Pancreas (tissue), 10 donors: ENCODE results near the gene PPM1B. TPM values are rescaled to one million over a fixed set of nuclear protein-coding genes. Genes with fewer than 3 reads are reported as not detected.

ENCODE experiments used
- ATAC-seq, 4 donors: fragments of 200-7000 bp; cut with Tn5 transposase; one replicate each; pipeline versions ENCODE4 v1.8.0 to v1.9.1; 2020; ENCODE audit warnings: mild to moderate bottlenecking in 4 of 4, moderate library complexity in 4 of 4
- DNase-seq, 6 donors: peaks; one replicate each; pipeline ENCODE4 v3.0.0-alpha.2; 2020
- FAIRE-seq: peaks from 2 replicates; lab custom pipeline; 2012; peaks lifted over from hg19 to GRCh38; lab: Jason Lieb, UNC
- H3K27ac ChIP-seq, 4 donors: fragments of 200-600 bp; sonication (generic); 1 replicate in 3 of 4; 2 replicates in 1 of 4; pipeline versions ENCODE4 v1.5.0 to v1.8.0; 2020
- H3K27me3 ChIP-seq, 4 donors: fragments of 200-600 bp; one replicate each; pipeline ENCODE4 v1.8.0; 2021
- H3K36me3 ChIP-seq, 3 donors: fragments of 200-600 bp; sonication (generic) in 1 of 3; one replicate each; pipeline versions ENCODE4 v1.5.0 to v1.8.0; 2020 to 2021
- H3K4me1 ChIP-seq, 3 donors: fragments of 200-600 bp; one replicate each; pipeline ENCODE4 v1.8.0; 2021
- H3K4me3 ChIP-seq, 4 donors: fragments of 200-600 bp; sonication (generic) in 2 of 4; one replicate each; pipeline versions ENCODE4 v1.5.0 to v1.8.0; 2020 to 2021
- H3K9me3 ChIP-seq, 4 donors: fragments of 200-600 bp; one replicate each; pipeline ENCODE4 v1.8.0; 2021
- WGBS, 2 donors: extraction: QIAGEN DNeasy Blood & Tissue Kit; methylation state at CpG; one replicate each; pipeline ENCODE4 v1.1.7; 2013; 5-methylcytosine and 5-hydroxymethylcytosine counted together
- intact Hi-C, 3 donors: fragments of 100-400 bp; cut with DNase I; formaldehyde crosslinking; loops; one replicate each; pipeline versions ENCODE4 v1.11.1 to v1.14.2; 2022
- polyA plus RNA-seq, 2 donors: library from polyadenylated mRNA; stranded (reverse); fragments of 200-250 nt; gene quantifications; one replicate each; pipeline ENCODE4 v1.2.3, GENCODE V29; 2013
- total RNA-seq, 6 donors: library from RNA; stranded (reverse); fragmentation: NEBNext Ultra II Directional in 4 of 6; extraction: Animal tissue kit (Norgen Biotek cat#: 25700) in 4 of 6; gene quantifications; one replicate each; pipeline versions ENCODE4 v1.2.1 to v1.2.4, GENCODE V29; 2021 to 2023
- TF ChIP-seq, protein P1 (sequence below), 4 donors: fragments of 200-600 bp; sonication (generic) in 3 of 4; IDR thresholded peaks; one replicate each; pipeline versions ENCODE4 v1.5.0 to v1.8.0; 2021; ENCODE audit warnings: antibody characterized with exemption in 4 of 4
- donor health status: healthy with polysubstance abuse.
- donor health status: DM: no; HTN: no; CAD: no; lungs with moderate emphysema.
- donor health status: DM: no; HTN: no; CAD: no.
- donor health status: control.
- donor health status: control.
- donor health status: Bipolar disorder and iron deficiency.
- donor health status: DM: yes; HTN: yes; CAD: no.
- donor health status: DM: no; HTN: no; CAD: no.
- donor health status: DM: no; HTN: no; CAD: no.
- donor health status: DM: yes; HTN: yes; CAD: no.

The PPM1B gene
- total and polyA plus RNA-seq, 8 donors = 12.0 to 28.5 (median 19.7) TPM

DNA sequence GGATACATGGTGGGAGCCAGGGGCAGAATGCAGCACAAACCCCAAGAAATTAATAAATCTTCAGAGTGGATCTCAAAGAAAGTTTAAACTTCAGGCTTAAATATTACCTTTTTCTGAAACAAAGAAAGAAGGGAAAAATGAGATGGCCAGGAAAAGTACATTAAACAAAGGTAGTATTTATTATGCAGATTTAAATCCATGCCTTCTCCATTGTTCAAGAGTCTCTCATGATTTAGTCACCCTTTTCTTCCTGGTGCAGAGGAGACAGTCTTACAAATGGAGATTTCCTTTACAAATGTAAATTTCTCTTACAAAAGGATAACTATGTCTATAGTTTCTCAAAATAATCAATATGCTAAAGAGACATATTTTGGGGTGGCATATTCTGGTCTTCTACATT is 33.4 kb upstream of the PPM1B start:
- intact Hi-C loops = no loop called here
- ATAC-seq (no peak), DNase-seq (no peak), FAIRE-seq (no peak)
- Histone ChIP-seq H3K4me1 (no peaks in the 10 kb centered on the region), H3K27me3 (no peaks in the 10 kb centered on the region), H3K4me3 (no peak overlapping the region), H3K27ac (no peak overlapping the region), H3K36me3 (no peaks in the 10 kb centered on the region), H3K9me3 (no peaks in the 10 kb centered on the region)
- TF ChIP-seq, protein P1, sequence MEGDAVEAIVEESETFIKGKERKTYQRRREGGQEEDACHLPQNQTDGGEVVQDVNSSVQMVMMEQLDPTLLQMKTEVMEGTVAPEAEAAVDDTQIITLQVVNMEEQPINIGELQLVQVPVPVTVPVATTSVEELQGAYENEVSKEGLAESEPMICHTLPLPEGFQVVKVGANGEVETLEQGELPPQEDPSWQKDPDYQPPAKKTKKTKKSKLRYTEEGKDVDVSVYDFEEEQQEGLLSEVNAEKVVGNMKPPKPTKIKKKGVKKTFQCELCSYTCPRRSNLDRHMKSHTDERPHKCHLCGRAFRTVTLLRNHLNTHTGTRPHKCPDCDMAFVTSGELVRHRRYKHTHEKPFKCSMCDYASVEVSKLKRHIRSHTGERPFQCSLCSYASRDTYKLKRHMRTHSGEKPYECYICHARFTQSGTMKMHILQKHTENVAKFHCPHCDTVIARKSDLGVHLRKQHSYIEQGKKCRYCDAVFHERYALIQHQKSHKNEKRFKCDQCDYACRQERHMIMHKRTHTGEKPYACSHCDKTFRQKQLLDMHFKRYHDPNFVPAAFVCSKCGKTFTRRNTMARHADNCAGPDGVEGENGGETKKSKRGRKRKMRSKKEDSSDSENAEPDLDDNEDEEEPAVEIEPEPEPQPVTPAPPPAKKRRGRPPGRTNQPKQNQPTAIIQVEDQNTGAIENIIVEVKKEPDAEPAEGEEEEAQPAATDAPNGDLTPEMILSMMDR (IDR thresholded peaks at IDR 0.05) = no peak

DNA sequence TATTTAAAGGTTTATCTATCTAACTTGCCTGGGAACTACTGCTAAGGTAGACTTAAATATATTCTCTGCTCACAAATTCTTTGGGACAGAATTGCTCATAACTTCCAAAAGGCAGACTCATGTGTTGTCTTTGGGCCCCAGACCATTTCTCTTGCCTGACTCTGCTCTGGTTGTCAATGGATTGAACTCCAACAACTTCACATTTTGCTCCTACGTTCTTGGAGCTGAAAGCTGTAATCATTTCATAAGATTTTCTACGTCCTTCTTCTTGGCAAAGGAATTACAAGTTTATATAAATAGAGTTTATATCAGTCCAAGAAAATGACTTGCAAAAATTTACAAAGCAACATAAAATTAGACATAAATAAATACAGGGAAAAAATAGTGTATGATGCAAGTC is 32.9 kb upstream of the PPM1B start:
- H3K4me1 ChIP-seq = no peaks in the 10 kb centered on the region
- FAIRE-seq (no peak), ATAC-seq (no peak), DNase-seq (no peak)
- no peak overlapping the region for H3K27ac ChIP-seq
- no peaks in the 10 kb centered on the region for H3K27me3 ChIP-seq
- intact Hi-C loops = no loop called here
- TF ChIP-seq, protein P1 (IDR thresholded peaks at IDR 0.05) = no peak
- H3K9me3 ChIP-seq = no peaks in the 10 kb centered on the region
- H3K36me3 ChIP-seq = no peaks in the 10 kb centered on the region
- WGBS, 2 donors = 58 to 67% methylated on average over 2 of the region's 2 CpGs
- H3K4me3 ChIP-seq = no peak overlapping the region

DNA sequence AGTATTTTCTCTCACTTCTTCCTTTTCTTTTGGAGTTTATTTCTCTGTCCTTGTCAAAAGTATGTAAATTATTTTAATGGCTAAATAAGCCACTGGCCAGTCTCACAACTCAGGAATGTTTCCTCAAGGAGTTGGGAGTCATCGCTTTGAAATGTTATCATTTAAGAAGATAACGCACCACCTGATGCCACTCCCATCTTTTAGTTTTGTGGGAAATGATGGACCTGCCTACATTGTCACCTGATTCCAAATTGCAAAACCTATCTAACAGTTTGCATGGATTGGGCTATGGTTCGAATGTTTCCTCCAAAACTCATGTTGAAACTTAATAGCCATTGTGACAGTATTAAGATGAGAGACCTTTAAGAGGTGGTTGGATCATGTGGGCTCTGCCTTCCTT is 32.4 kb upstream of the PPM1B start:
- Histone ChIP-seq H3K27me3 (no peaks in the 10 kb centered on the region), H3K27ac (no peak overlapping the region), H3K4me1 (no peaks in the 10 kb centered on the region), H3K36me3 (no peaks in the 10 kb centered on the region), H3K9me3 (no peaks in the 10 kb centered on the region), H3K4me3 (no peak overlapping the region)
- 53 to 64% methylated on average over 3 of the region's 3 CpGs for WGBS, 2 donors
- no peak for DNase-seq
- no peak for ATAC-seq
- FAIRE-seq = no peak
- TF ChIP-seq, protein P1 (IDR thresholded peaks at IDR 0.05) = no peak
- intact Hi-C loops = no loop called here

DNA sequence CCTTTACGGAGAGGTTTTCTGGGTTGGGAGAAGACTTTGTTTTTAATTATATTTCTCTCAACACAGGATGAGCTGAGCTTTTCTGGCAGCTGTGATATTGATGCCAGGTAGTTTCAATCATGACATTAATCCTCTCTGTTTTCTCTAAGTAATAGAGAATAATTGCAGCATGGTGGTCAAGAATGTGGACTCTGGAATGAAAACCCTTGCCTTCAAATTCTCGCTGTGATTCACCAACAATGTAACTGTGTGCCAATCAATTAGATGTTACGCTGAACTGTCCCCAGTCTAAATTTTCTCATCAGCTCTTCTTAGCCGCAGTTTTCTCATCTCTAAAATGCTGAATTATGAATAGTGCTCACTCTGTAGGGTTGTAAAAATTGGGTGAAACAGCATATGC is 31.6 kb upstream of the PPM1B start:
- FAIRE-seq = no peak
- TF ChIP-seq, protein P1 (IDR thresholded peaks at IDR 0.05) = no peak
- Histone ChIP-seq H3K9me3 (no peaks in the 10 kb centered on the region), H3K4me3 (no peak overlapping the region), H3K27me3 (no peaks in the 10 kb centered on the region), H3K36me3 (no peaks in the 10 kb centered on the region), H3K27ac (no peak overlapping the region), H3K4me1 (no peaks in the 10 kb centered on the region)
- 88 to 94% methylated on average over 4 of the region's 4 CpGs for WGBS, 2 donors
- no peak for DNase-seq
- intact Hi-C loops = no loop called here
- no peak for ATAC-seq

DNA sequence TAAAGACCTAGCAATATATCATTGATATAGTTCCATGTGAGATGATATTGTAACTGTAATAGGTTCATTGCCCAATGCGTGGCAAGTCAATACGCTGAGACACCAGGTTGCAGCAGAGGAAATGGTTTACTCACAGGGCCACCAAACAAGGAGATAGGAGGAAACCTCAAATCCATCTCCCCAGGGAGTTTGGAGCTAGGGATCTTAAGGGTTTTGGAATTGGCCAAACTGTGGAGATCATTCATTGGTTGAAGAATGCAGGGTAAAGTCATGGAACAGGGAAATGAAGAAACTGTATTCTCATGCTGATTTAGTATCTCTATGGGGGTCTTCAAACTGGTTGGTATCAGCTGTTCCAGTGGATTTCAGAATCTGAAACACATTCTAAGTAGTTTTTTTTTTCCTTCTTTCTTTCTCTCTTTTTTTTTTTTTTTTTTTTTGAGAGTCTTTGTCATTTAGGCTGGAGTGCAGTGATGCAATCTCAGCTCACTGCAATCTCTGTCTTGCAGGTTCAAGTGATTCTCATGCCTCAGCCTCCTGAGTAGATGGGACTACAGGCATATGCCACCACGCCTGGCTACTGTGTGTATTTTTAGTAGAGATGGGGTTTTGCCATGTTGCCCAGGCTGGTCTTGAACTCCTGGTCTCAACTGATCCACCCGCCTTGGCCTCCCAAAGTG is 30.7 kb upstream of the PPM1B start:
- 91 to 94% methylated on average over 4 of the region's 4 CpGs for WGBS, 2 donors
- Histone ChIP-seq H3K9me3 (no peaks in the 10 kb centered on the region), H3K4me1 (no peaks in the 10 kb centered on the region), H3K27ac (no peak overlapping the region), H3K27me3 (no peaks in the 10 kb centered on the region), H3K4me3 (no peak overlapping the region), H3K36me3 (no peaks in the 10 kb centered on the region)
- DNase-seq = no peak
- ATAC-seq = no peak
- no peak for FAIRE-seq
- TF ChIP-seq, protein P1 (IDR thresholded peaks at IDR 0.05) = no peak
- intact Hi-C loops = no loop called here
